Bone marrow (tissue), 2 donors: ENCODE data around the gene RBM19.
"Not testable (repeated sequence)": the region's sequence is repeated elsewhere in the genome, so short reads cannot be mapped to it uniquely, and the experiment has no call there.

ENCODE experiments used
- DNase-seq, 2 donors: peaks; one replicate each; lab custom pipeline; 2025; lab: John Stamatoyannopoulos, UW

The RBM19 gene

GRCh38 chr12:113901319-113901718, 64.8 kb downstream of the RBM19 start:
- not testable (repeated sequence) for DNase-seq

GRCh38 chr12:113900716-113901115, 65.4 kb downstream of the RBM19 start:
- no peak for DNase-seq

GRCh38 chr12:113899561-113900471, 66.3 kb downstream of the RBM19 start:
- DNase-seq = no peak

GRCh38 chr12:113899042-113899560, 67.0 kb downstream of the RBM19 start:
- no peak for DNase-seq

GRCh38 chr12:113898466-113898865, 67.7 kb downstream of the RBM19 start:
- DNase-seq = no peak

GRCh38 chr12:113897406-113897805, 68.7 kb downstream of the RBM19 start:
- no peak for DNase-seq

- no peak for DNase-seq
Observed at GRCh38 chr12:113896841-113897240, 69.3 kb downstream of the RBM19 start.

- no peak for DNase-seq
Observed at GRCh38 chr12:113896194-113896593, 69.9 kb downstream of the RBM19 start.

- no peak for DNase-seq
Observed at GRCh38 chr12:113895176-113895575, 70.9 kb downstream of the RBM19 start.

- no peak for DNase-seq
Observed at GRCh38 chr12:113894697-113895096, 71.4 kb downstream of the RBM19 start.

- DNase-seq = no peak
Observed at GRCh38 chr12:113893221-113893620, 72.9 kb downstream of the RBM19 start.

- no peak for DNase-seq
Observed at GRCh38 chr12:113892556-113892955, 73.6 kb downstream of the RBM19 start.

- no peak for DNase-seq
Observed at GRCh38 chr12:113891739-113892520, 74.2 kb downstream of the RBM19 start.

GRCh38 chr12:113891167-113891692, 74.9 kb downstream of the RBM19 start:
- DNase-seq = no peak

- no peak for DNase-seq
Observed at GRCh38 chr12:113889891-113890581, 76.1 kb downstream of the RBM19 start.

- no peak for DNase-seq
Observed at GRCh38 chr12:113889076-113889475, 77.0 kb downstream of the RBM19 start.

- no peak for DNase-seq
Observed at GRCh38 chr12:113888435-113888834, 77.7 kb downstream of the RBM19 start.

- no peak for DNase-seq
Observed at GRCh38 chr12:113887906-113888305, 78.2 kb downstream of the RBM19 start.

GRCh38 chr12:113886721-113887120, 79.4 kb downstream of the RBM19 start:
- DNase-seq = no peak

- DNase-seq = no peak
Observed at GRCh38 chr12:113884392-113884791, 81.7 kb downstream of the RBM19 start.

GRCh38 chr12:113882690-113883089, 83.4 kb downstream of the RBM19 start:
- no peak for DNase-seq
